HPDE6-E6E7 (cell line): ENCODE measurements around the gene FBXO22.
A peak's percentile ranks its signal among the peaks of the same experiment; 100 is the strongest.
"Not testable (repeated sequence)": the region's sequence is repeated elsewhere in the genome, so short reads cannot be mapped to it uniquely, and the experiment has no call there.

Source experiments
- DNase-seq: peaks from one replicate; pipeline ENCODE4 v3.0.0; 2011; ENCODE audit warnings: missing footprints; ENCODE audit errors: extremely low spot score

Gene FBXO22

GRCh38 chr15:75920079-75920478, 16.4 kb downstream of the FBXO22 start:
- no peak for DNase-seq

DNA sequence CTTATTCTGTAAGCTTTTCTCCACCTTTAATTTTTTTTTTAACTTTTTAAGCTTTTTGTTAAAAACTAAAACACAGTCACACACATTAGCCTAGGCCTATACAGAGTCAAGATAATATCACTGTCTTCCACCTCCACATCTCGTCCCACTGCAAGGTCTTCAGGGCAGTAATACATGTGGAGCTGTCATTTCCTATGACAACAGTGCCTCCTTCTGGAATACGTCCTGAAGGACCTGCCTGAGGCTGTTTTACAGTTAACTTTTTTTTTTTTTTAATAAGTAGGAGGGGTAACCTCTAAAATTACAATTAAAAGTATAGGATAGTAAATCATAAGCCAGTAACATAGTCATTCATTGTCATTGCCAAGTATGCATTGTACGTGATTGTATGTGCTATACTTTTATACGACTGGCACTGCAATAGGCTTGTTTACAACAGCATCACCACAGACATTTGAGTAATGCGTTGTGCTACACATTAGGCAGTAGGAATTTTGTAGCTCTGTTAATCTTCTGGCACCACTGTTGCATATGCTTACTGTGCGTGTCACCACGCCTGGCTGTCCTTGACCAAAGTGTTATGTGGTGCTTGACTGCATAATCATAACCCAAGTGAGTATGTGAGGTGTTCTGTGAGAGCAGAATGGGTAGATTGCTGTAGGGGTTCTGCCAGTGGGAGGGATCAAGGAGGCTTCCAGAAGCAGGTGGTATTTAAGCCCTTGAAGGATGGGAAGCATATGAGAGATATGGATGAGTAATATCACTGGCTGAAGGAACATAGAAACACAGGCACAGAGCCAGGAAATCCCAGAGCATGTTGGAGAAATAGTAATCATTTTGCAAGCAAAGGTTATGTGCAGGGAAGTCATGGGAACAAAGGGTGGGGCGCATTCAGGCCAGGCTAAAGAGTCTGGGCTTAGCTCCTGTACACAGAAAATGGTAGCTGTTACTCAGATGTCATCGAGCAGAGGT, 18.3 kb downstream of the FBXO22 start:
- DNase-seq: peak; percentile 41

- no peak for DNase-seq
Measured at GRCh38 chr15:75923756-75924155, 20.1 kb downstream of the FBXO22 start.

DNA sequence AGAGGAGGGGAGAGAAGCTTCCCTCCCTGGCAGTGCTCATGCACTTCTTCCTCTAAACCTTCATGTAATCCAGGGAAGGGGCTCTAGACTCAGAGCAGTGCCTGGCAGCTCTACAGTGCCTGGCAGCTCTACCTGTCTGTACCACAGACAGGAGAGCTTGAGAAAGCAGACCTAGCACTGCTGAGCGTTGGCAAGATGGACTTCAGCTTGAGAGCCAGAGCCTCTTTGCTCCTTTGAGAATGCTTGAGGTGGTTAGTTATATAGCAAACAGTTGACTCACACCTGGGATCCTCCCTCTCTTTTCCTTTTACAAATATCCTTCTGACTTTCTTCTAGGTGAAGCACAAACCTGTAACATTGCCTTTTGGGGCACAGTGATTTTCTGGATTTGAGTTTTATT, 20.9 kb downstream of the FBXO22 start:
- peak; percentile 28 for DNase-seq

- DNase-seq: no peak
Measured at GRCh38 chr15:75925440-75925839, 21.8 kb downstream of the FBXO22 start.

GRCh38 chr15:75926931-75927330, 23.3 kb downstream of the FBXO22 start:
- DNase-seq: no peak

DNA sequence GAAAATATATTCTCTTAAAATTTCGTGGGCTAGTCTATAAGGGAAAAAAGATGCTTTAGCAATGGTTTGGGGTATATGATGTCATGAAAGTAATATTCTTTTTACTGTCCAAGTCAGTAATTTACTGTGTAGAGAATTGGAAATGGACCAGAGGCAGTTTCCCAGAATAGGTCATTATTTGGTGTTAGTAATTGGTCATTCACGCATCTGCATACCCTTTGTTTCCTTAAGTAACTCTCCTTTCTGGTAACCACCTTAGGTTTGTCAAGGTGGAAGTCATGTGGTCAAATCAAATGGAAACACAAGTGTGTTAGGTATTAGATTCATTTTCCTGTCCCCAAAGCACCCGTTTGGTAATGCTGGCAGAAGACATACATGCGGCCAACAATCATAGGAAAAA, 23.9 kb downstream of the FBXO22 start:
- DNase-seq: no peak

GRCh38 chr15:75928680-75929608, 25.3 kb downstream of the FBXO22 start:
- no peak for DNase-seq

DNA sequence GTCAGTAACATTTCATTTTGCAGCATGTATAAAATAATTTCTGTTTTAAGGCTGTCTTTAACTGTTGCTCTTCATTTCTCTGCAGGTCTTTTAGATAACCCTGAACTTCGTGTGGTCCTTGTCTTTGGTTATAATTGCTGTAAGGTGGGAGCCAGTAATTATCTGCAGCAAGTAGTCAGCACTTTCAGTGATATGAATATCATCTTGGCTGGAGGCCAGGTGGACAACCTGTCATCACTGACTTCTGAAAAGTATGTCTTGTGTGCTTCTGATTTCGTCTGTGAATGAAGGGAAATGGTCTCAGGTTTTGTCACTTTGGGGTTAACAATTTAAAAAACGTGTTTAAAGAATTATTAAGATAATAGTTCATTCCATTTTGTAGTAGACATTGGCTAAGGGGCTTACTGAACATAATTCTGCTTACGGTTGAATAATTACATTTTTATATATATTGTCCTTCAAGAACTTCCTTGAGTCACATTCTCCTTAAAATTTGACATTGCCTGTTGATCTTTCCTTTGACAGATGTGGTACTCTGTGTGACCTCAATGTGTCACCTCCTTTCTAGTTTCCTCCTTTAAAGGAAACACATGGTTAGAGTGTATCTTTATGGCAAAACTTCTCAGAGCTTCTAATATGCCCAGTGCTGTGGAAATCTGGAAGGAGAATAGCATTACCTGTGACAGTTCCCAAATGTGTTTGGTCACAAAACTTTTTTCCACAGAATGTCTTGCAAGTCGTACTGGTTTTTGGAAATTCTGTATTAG, 26.3 kb downstream of the FBXO22 start:
- no peak for DNase-seq

GRCh38 chr15:75930866-75931265, 27.2 kb downstream of the FBXO22 start:
- no peak for DNase-seq

DNA sequence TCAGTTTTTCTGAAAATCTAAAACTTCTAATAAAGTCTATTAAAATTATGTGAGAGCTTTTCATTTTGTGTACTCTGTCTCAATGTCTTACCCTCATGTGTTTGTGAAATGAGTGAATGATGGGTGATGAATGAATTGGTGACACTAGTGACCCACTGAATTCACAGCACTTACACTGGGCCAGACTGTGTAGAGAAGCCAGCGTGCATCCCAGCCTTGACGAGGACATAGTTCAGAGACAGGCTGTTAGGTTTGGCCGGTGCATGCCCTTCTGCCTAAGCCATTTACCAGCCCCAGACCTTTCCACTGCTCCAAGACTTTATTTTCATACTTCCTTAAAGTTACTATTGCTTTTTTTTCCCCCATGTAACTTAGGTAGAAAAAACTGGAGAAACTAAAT, 38.8 kb downstream of the FBXO22 start:
- DNase-seq: no peak

DNA sequence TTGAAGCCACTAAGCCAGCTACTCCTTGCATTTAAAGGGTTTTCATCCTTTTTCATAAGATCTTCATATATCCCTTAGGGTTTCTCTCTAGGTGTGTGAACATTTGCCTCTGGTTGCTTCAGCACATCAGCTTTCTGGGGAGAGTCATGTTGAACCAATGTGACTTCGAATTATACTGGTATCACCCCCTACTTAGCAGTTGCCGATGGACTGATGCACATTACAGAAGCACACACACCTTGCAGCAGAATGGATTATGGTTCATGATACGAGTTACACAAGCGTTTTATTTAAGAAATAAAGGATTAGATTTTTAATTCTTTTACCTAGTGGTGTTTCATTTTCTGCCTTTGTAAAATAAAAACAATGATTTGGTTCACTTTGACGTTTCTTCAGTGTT, 39.6 kb downstream of the FBXO22 start:
- no peak for DNase-seq

DNA sequence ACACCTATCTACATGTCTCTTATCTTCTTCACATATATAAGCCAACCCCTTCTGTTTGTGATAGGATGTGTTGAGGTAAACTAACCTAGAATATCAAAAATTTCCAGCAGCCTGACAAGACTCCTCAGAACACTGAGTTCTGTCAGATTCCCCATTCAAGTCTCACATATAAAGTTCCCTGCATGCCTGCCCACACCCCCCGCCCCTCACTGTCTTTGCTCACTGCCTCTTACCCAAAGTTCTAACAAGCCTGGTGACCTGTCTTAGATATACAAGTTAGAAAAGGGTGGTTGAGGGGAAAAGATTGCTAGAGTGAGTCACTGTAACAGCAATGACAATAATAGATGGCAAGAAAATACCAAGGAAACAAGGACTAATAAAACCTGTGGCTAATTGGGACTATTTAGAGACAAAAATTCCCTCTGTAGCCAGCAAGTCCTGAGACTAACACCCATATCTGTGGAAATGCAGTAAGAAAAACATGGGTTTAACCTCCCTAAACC, 40.1 kb downstream of the FBXO22 start:
- DNase-seq: no peak

DNA sequence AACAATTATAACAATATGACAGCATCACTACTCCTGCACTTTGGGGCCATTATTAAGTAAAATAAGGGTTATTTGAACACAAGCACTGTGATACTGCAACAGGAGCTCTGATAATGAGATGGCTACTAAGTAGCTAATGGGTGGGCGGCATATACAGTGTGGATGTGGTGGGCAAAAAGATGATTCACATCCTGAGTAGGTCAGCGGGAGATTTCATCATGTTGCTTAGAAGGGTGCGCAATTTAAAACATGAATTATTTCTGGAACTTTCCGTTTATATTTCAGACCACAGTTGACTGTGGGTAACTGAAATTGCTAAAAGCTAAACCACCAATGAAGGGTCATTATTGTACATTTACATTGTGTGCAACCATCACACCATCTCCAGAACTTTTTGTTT, 42.3 kb downstream of the FBXO22 start:
- DNase-seq: no peak

DNA sequence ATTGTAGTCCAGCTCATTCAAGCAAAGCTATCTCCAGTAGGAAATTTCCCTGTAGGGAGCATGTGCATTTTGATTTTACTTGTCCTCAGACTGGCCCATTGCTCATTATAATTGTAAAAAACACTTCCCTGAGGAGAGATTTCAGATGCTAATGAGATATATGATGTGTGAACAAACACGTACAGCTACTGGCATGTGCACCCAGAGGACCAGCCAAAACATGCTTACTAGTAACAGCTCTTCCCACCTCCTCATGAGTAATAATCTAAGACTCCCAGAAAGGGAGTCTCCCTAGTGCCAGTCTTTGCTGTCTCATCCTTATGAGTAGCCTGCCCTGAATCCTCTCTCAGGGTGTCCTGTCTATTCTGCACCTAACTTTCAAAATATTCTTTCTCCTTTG, 43.4 kb downstream of the FBXO22 start:
- peak; percentile 75 for DNase-seq

- DNase-seq: no peak
Measured at GRCh38 chr15:75948761-75949296, 45.2 kb downstream of the FBXO22 start.

GRCh38 chr15:75952525-75952924, 48.8 kb downstream of the FBXO22 start:
- DNase-seq: no peak

GRCh38 chr15:75955720-75956119, 52.0 kb downstream of the FBXO22 start:
- DNase-seq: no peak

- DNase-seq: no peak
Measured at GRCh38 chr15:75961331-75961730, 57.7 kb downstream of the FBXO22 start.

DNA sequence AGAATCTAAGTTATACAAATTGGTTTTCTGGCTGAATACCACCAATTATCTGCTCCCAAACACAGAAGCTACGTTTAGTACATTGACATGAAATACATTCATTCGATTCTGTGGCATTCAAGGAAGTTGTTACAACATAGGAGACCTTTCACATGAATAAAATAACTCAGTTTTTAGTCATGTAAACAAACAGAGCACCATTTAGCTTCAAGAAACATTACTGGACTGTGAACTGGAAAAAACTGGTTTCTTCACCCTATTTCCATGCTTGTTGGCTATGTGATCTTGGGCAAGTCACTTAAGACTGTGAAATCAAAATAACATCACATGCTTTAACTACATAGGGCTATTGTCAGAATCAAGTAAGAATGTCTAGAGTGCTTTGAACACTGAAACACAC, 62.4 kb downstream of the FBXO22 start:
- DNase-seq: no peak

DNA sequence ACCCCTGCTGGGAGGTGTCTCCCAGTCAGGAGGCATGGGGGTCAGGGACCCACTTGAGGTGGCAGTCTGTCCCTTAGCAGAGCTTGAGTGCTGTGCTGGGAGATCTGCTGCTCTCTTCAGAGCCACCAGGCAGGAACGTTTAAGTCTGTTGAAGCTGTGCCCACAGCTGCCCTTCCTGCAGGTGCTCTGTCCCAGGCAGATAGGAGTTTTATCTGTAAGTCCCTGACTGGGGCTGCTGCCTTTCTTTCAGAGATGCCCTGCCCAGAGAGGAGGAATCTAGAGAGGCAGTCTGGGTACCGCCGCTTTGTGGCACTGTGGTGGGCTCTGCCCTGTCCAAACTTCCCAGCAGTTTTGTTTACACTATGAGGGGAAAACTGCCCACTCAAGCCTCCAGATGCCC, 73.1 kb downstream of the FBXO22 start:
- DNase-seq: not testable (repeated sequence)
